C4-2B (cell line): ENCODE results near the gene ATXN7L1.

ENCODE experiments used
- ZFX ChIP-seq: fragments of 450-650 bp; IDR thresholded peaks from 2 replicates; pipeline ENCODE4 v1.6.1; 2017
- TF ChIP-seq, protein P1 (sequence below): fragments of 450-650 bp; conservative IDR thresholded peaks from 2 replicates; pipeline ENCODE4 v1.5.1; 2017; ENCODE audit warnings: mild to moderate bottlenecking

DNA sequence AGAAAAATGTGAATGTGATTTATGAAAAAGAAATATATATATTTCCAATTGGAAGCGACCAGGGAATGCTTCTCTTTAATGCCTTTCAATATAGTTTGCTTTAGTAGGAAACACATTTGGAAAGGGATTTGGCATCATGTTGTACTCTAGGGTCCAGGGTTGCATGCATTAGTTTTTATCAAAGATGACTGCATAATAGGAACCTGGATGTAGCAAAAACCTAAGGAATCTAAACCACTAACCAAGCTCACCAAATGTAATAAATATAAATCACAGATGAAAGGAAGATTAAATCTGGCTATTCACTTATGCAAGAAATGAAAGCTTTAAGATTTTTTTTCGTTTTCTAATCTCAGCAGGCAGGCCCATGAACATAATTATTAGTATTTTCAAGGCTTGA lies 120.0 kb downstream of the ATXN7L1 start:
- TF ChIP-seq, protein P1, sequence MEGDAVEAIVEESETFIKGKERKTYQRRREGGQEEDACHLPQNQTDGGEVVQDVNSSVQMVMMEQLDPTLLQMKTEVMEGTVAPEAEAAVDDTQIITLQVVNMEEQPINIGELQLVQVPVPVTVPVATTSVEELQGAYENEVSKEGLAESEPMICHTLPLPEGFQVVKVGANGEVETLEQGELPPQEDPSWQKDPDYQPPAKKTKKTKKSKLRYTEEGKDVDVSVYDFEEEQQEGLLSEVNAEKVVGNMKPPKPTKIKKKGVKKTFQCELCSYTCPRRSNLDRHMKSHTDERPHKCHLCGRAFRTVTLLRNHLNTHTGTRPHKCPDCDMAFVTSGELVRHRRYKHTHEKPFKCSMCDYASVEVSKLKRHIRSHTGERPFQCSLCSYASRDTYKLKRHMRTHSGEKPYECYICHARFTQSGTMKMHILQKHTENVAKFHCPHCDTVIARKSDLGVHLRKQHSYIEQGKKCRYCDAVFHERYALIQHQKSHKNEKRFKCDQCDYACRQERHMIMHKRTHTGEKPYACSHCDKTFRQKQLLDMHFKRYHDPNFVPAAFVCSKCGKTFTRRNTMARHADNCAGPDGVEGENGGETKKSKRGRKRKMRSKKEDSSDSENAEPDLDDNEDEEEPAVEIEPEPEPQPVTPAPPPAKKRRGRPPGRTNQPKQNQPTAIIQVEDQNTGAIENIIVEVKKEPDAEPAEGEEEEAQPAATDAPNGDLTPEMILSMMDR = no peak
- no peak for TF ChIP-seq ZFX
